Activated B cell treated with CpG ODN at 0.5 μM for 24 hours (primary cell): Measurements from ENCODE around the gene STIM2. TPM values are rescaled to one million over a fixed set of nuclear protein-coding genes. Genes with fewer than 3 reads are reported as not detected.

Experiments used
- ATAC-seq: fragments of 200-7000 bp; cut with Tn5 transposase; one replicate; pipeline ENCODE4 v1.10.0; 2021; ENCODE audit warnings: low read depth, mild to moderate bottlenecking, moderate library complexity
- CTCF ChIA-PET: fragments of 350-600 bp; sonication (Branson Sonifier 250); formaldehyde crosslinking; loops from one replicate; lab custom pipeline; 2021; ENCODE audit warnings: antibody characterized with exemption; lab: Charles Lee
- POLR2A ChIA-PET: fragments of 350-600 bp; sonication (Branson Sonifier 250); formaldehyde crosslinking; loops from one replicate; lab custom pipeline; 2021; ENCODE audit warnings: antibody characterized with exemption; lab: Charles Lee
- DNase-seq: peaks from one replicate; pipeline ENCODE4 v3.0.0; 2022
- H3K27ac Mint-ChIP-seq: one replicate; pipeline ENCODE4 v1.8.0; 2020; ENCODE audit warnings: mixed read lengths
- H3K27me3 Mint-ChIP-seq: one replicate; pipeline ENCODE4 v1.8.0; 2021; ENCODE audit warnings: mixed read lengths
- H3K36me3 Mint-ChIP-seq: one replicate; pipeline ENCODE4 v1.8.0; 2021; ENCODE audit warnings: low read depth, mixed read lengths
- H3K4me1 Mint-ChIP-seq: one replicate; pipeline ENCODE4 v1.8.0; 2021; ENCODE audit warnings: mixed read lengths
- H3K4me3 Mint-ChIP-seq: one replicate; pipeline ENCODE4 v1.8.0; 2020; ENCODE audit warnings: mild to moderate bottlenecking, mixed read lengths
- H3K9me3 Mint-ChIP-seq: one replicate; pipeline ENCODE4 v1.8.0; 2020; ENCODE audit warnings: mixed read lengths
- intact Hi-C: fragments of 100-400 bp; cut with micrococcal nuclease; formaldehyde crosslinking; loops from one replicate; pipeline ENCODE4 v1.15.1; 2024
- total RNA-seq: library from RNA; stranded (reverse); gene quantifications from 2 replicates; pipeline ENCODE4 v1.2.3, GENCODE V29; 2022
- TF ChIP-seq, protein P1 (sequence below): fragments of 200-600 bp; IDR thresholded peaks from one replicate; pipeline ENCODE4 v1.8.0; 2022; ENCODE audit warnings: antibody characterized with exemption, mild to moderate bottlenecking

The STIM2 gene
- total RNA-seq, 1 donor from 2014 or later, result 59.8 TPM

DNA sequence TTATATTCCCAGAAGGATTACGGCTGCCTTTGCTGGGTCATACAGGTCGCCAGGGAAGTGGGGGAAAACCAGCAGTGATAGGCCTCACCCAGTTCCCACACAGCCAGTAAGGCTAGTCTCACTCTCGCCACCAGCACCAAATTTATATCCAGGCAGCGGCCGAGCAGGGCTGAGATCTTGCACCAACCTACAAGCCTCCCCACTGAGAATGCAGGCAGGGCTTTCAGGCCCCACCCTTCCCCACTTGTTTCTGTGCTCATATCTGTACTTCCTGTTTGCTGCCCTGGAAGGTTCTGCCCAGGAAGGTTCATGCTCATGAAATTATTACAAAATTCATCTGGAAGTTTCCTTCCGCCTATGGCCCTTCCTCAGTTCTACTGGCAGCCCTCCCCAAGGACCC, 179.7 kb downstream of the STIM2 start:
- TF ChIP-seq, protein P1, sequence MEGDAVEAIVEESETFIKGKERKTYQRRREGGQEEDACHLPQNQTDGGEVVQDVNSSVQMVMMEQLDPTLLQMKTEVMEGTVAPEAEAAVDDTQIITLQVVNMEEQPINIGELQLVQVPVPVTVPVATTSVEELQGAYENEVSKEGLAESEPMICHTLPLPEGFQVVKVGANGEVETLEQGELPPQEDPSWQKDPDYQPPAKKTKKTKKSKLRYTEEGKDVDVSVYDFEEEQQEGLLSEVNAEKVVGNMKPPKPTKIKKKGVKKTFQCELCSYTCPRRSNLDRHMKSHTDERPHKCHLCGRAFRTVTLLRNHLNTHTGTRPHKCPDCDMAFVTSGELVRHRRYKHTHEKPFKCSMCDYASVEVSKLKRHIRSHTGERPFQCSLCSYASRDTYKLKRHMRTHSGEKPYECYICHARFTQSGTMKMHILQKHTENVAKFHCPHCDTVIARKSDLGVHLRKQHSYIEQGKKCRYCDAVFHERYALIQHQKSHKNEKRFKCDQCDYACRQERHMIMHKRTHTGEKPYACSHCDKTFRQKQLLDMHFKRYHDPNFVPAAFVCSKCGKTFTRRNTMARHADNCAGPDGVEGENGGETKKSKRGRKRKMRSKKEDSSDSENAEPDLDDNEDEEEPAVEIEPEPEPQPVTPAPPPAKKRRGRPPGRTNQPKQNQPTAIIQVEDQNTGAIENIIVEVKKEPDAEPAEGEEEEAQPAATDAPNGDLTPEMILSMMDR, result no peak
- Mint-ChIP-seq H3K36me3 (peaks cover 3% of the 10 kb centered on the region), H3K27ac (no peak overlapping the region), H3K27me3 (peaks cover 17% of the 10 kb centered on the region), H3K4me3 (no peak overlapping the region), H3K9me3 (peaks cover 14% of the 10 kb centered on the region), H3K4me1 (peaks cover 8% of the 10 kb centered on the region)
- ChIA-PET CTCF (no interaction called here), POLR2A (no interaction called here)
- intact Hi-C loops, result no loop called here
- DNase-seq, result no peak
- ATAC-seq, result no peak

DNA sequence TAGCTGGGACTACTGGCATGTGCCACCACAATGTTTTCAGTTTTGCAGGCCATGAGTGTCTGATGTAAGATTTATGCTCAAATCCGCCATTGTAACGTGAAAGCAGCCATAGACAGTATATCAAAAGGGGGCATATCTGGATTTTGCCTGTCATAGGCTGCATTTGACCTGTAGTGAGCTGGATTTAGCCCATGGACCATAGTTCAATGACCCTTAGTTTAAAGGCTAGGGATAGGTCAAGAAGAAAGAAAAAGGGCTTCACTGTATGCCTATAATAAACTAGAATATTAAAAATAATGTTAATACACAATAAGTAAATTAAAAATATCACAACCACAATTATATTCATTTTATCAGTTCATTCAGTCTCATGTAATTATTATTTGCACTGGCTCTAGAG, 181.8 kb downstream of the STIM2 start:
- Mint-ChIP-seq H3K27me3 (peaks cover 29% of the 10 kb centered on the region), H3K4me3 (no peak overlapping the region), H3K27ac (no peak overlapping the region), H3K9me3 (peaks cover 9% of the 10 kb centered on the region), H3K36me3 (peaks cover 3% of the 10 kb centered on the region), H3K4me1 (peaks cover 8% of the 10 kb centered on the region)
- DNase-seq, result no peak
- TF ChIP-seq, protein P1, result no peak
- intact Hi-C loops, result no loop called here
- no peak for ATAC-seq
- ChIA-PET CTCF (no interaction called here), POLR2A (no interaction called here)

DNA sequence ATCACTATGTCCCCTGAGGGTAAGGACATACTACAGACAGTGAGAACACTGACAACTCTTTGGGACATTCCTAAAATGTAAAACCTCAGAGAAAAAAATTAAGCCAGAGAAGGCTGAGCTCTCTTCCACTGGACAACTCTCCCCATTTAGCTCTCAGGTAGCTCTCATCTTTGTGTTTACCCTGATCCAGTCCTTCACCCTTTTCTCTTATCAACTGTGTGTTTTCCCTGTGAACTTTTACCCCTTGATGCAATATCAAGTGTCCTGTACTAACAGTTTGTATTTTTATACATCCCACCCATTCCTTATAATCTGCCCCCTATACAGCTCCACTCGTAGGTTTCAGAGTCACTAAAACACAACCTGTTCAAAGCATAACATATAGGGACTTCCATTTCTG, 182.6 kb downstream of the STIM2 start:
- DNase-seq, result no peak
- CTCF ChIA-PET, result no interaction called here
- no peak for ATAC-seq
- Mint-ChIP-seq H3K9me3 (peaks cover 9% of the 10 kb centered on the region), H3K27me3 (peaks cover 33% of the 10 kb centered on the region), H3K36me3 (peaks cover 3% of the 10 kb centered on the region), H3K4me1 (peaks cover 9% of the 10 kb centered on the region), H3K4me3 (no peak overlapping the region), H3K27ac (no peak overlapping the region)
- TF ChIP-seq, protein P1, result no peak
- intact Hi-C loops, result no loop called here
- POLR2A ChIA-PET, result no interaction called here

DNA sequence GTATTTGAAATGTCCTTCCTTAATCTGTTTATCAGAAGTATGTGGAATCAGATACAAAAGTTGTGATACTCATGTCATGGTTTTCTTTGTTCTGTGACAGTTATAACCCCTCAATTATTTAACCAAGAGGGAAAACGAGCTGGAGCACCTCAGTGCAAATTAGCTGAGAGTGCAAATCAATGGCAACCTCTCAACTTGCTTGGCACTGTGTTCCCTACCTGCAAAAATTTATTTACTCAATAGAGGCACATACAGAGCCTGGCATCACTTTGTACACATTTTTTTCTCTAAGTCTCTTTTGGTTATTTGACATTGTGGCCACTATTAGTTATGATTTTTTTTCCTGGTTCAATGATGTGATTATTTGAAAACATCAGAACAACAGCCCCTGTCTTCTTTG, 186.2 kb downstream of the STIM2 start:
- DNase-seq, result no peak
- peaks cover 50% of the 10 kb centered on the region for H3K27me3 Mint-ChIP-seq

DNA sequence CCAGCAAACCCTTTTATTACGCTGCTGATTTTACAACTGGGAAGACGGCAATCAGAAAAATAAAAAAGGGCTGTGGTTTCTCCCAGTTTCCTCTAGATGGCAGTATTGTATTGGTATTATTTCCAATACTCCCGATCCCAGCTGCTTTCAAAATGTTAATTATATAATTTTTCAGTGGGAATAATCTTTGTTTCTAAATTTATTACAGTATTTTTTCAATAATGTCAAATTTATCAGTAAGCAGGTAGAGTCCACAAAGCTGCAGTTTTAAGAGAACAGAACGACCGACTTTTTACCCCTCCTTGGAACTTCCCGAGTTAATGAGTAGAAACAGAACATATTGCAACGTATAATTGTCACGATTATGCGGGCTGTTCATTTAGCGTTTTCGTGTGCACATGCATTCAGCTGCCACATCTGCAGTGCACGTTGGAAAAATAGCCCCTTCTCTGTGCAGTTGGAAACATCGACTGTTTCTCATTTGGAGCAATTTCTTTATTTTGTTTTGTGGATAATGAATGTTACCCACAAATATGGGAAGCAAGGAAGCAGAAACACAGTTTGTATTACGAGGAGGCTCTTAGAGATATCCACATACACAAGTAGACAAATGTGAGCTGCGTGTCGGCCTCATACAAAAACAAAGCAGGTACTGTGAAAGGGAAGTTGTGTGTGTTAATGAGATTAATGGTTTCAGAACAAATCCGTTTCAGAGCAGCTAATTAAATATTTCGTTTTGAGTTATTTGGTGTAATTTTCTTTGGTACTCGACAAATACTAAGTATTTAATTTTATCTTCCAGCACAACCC, 188.0 kb downstream of the STIM2 start:
- Mint-ChIP-seq H3K4me1 (peaks cover 11% of the 10 kb centered on the region), H3K27me3 (peaks cover 58% of the 10 kb centered on the region), H3K27ac (no peak overlapping the region), H3K36me3 (peaks cover 3% of the 10 kb centered on the region), H3K9me3 (peaks cover 6% of the 10 kb centered on the region), H3K4me3 (peak overlapping the region; percentile 50)
- intact Hi-C loops, result no loop called here
- ATAC-seq (no peak), DNase-seq (no peak)
- TF ChIP-seq, protein P1, result peak; percentile 98
- CTCF ChIA-PET, result interaction anchor here (0.6 to 2.1 kb wide), 9 partner anchors 8 to 1671 kb away, joined by 3 to 7 read pairs (median 4); partner anchors contain the start of gene ANAPC4
- POLR2A ChIA-PET, result no interaction called here

More for the DNA sequence above, 186.2 kb downstream of the STIM2 start:
- ChIA-PET POLR2A (no interaction called here), CTCF (no interaction called here)
- Mint-ChIP-seq H3K4me1 (peaks cover 11% of the 10 kb centered on the region), H3K27ac (no peak overlapping the region), H3K9me3 (peaks cover 9% of the 10 kb centered on the region), H3K4me3 (no peak overlapping the region), H3K36me3 (peaks cover 3% of the 10 kb centered on the region)
- TF ChIP-seq, protein P1, result no peak
- intact Hi-C loops, result no loop called here
- ATAC-seq, result no peak
